Activated T-helper 17 cell treated with anti-CD3 and anti-CD28 coated beads, Interleukin-2, amount 50 U/mL, for 72 hours (primary cell): ENCODE measurements around the gene KIF1C. TPM values are rescaled to one million over a fixed set of nuclear protein-coding genes. Genes with fewer than 3 reads are reported as not detected.
"Not testable (repeated sequence)": the region's sequence is repeated elsewhere in the genome, so short reads cannot be mapped to it uniquely, and the experiment has no call there.

Source experiments
- ATAC-seq: fragments of 150-1000 bp; cut with Tn5 transposase; replicated peaks from 2 replicates; pipeline ENCODE4 v1.10.0; 2021; ENCODE audit warnings: mild to moderate bottlenecking, moderate library complexity
- H3K27ac Mint-ChIP-seq: one replicate; pipeline ENCODE4 v1.8.0; 2022; ENCODE audit warnings: mixed read lengths
- H3K27me3 Mint-ChIP-seq: one replicate; pipeline ENCODE4 v1.8.0; 2022; ENCODE audit warnings: mixed read lengths
- H3K36me3 Mint-ChIP-seq: one replicate; pipeline ENCODE4 v1.8.0; 2022; ENCODE audit warnings: low read depth, mild to moderate bottlenecking, mixed read lengths
- H3K4me1 Mint-ChIP-seq: one replicate; pipeline ENCODE4 v1.8.0; 2022; ENCODE audit warnings: mixed read lengths
- H3K4me3 Mint-ChIP-seq: one replicate; pipeline ENCODE4 v1.8.0; 2022; ENCODE audit warnings: mild to moderate bottlenecking, mixed read lengths
- H3K9me3 Mint-ChIP-seq: one replicate; pipeline ENCODE4 v1.8.0; 2022; ENCODE audit warnings: mixed read lengths
- total RNA-seq, 2 donors: library from RNA; stranded (reverse); gene quantifications; one replicate each; pipeline ENCODE4 v1.2.3, GENCODE V29; 2022

The KIF1C gene
- total RNA-seq, 2 donors from 2014 or later: 47.4 to 54.4 TPM

- Mint-ChIP-seq H3K4me1 (peaks cover 12% of the 10 kb centered on the region), H3K9me3 (no peaks in the 10 kb centered on the region), H3K36me3 (peaks cover 72% of the 10 kb centered on the region), H3K27me3 (no peaks in the 10 kb centered on the region), H3K27ac (no peak overlapping the region), H3K4me3 (no peak overlapping the region)
- no peak for ATAC-seq
Measured at GRCh38 chr17:5002121-5002788, 4.5 kb downstream of the KIF1C start.

- Mint-ChIP-seq H3K27me3 (no peaks in the 10 kb centered on the region), H3K27ac (no peak overlapping the region), H3K9me3 (no peaks in the 10 kb centered on the region), H3K36me3 (peaks cover 83% of the 10 kb centered on the region), H3K4me3 (no peak overlapping the region), H3K4me1 (peaks cover 12% of the 10 kb centered on the region)
- ATAC-seq: no peak
Measured at GRCh38 chr17:5003214-5003867, 5.6 kb downstream of the KIF1C start.

GRCh38 chr17:5011928-5012327, 14.2 kb downstream of the KIF1C start:
- Mint-ChIP-seq H3K27ac (peak overlapping the region; percentile 89), H3K36me3 (peaks cover 82% of the 10 kb centered on the region), H3K4me1 (peaks cover 16% of the 10 kb centered on the region), H3K9me3 (no peaks in the 10 kb centered on the region), H3K4me3 (peak overlapping the region; percentile 56), H3K27me3 (no peaks in the 10 kb centered on the region)
- peak; percentile 99 for ATAC-seq

GRCh38 chr17:5014357-5014756, 16.6 kb downstream of the KIF1C start:
- H3K27me3 Mint-ChIP-seq: no peaks in the 10 kb centered on the region
- peaks cover 20% of the 10 kb centered on the region for H3K4me1 Mint-ChIP-seq
- peaks cover 76% of the 10 kb centered on the region for H3K36me3 Mint-ChIP-seq
- H3K27ac Mint-ChIP-seq: no peak overlapping the region
- no peak for ATAC-seq
- H3K9me3 Mint-ChIP-seq: no peaks in the 10 kb centered on the region
- no peak overlapping the region for H3K4me3 Mint-ChIP-seq

- peak overlapping the region; percentile 20 for H3K27ac Mint-ChIP-seq
- H3K9me3 Mint-ChIP-seq: no peaks in the 10 kb centered on the region
- H3K4me1 Mint-ChIP-seq: peaks cover 7% of the 10 kb centered on the region
Measured at GRCh38 chr17:5019475-5019956, 21.8 kb downstream of the KIF1C start.

GRCh38 chr17:5020502-5021023, 22.8 kb downstream of the KIF1C start:
- H3K9me3 Mint-ChIP-seq: no peaks in the 10 kb centered on the region
- no peaks in the 10 kb centered on the region for H3K27me3 Mint-ChIP-seq
- peaks cover 77% of the 10 kb centered on the region for H3K36me3 Mint-ChIP-seq

More at GRCh38 chr17:5019475-5019956, 21.8 kb downstream of the KIF1C start:
- Mint-ChIP-seq H3K36me3 (peaks cover 83% of the 10 kb centered on the region), H3K27me3 (no peaks in the 10 kb centered on the region), H3K4me3 (no peak overlapping the region)
- ATAC-seq: peak; percentile 89

GRCh38 chr17:5022171-5022711, 24.5 kb downstream of the KIF1C start:
- Mint-ChIP-seq H3K4me1 (peaks cover 7% of the 10 kb centered on the region), H3K4me3 (no peak overlapping the region), H3K36me3 (peaks cover 63% of the 10 kb centered on the region), H3K27ac (no peak overlapping the region), H3K9me3 (no peaks in the 10 kb centered on the region), H3K27me3 (no peaks in the 10 kb centered on the region)
- no peak for ATAC-seq

More at GRCh38 chr17:5020502-5021023, 22.8 kb downstream of the KIF1C start:
- H3K4me1 Mint-ChIP-seq: peaks cover 7% of the 10 kb centered on the region
- ATAC-seq: no peak
- H3K27ac Mint-ChIP-seq: no peak overlapping the region
- H3K4me3 Mint-ChIP-seq: no peak overlapping the region

- Mint-ChIP-seq H3K36me3 (peaks cover 58% of the 10 kb centered on the region), H3K9me3 (no peaks in the 10 kb centered on the region), H3K27me3 (no peaks in the 10 kb centered on the region), H3K4me1 (peaks cover 7% of the 10 kb centered on the region), H3K4me3 (no peak overlapping the region), H3K27ac (peak overlapping the region; percentile 63)
- ATAC-seq: no peak
Measured at GRCh38 chr17:5023588-5024147, 25.9 kb downstream of the KIF1C start.

- no peak for ATAC-seq
- Mint-ChIP-seq H3K4me3 (no peak overlapping the region), H3K4me1 (peaks cover under 1% of the 10 kb centered on the region), H3K36me3 (peaks cover 48% of the 10 kb centered on the region), H3K27me3 (no peaks in the 10 kb centered on the region), H3K27ac (peak overlapping the region; percentile 63), H3K9me3 (no peaks in the 10 kb centered on the region)
Measured at GRCh38 chr17:5024604-5025003, 26.9 kb downstream of the KIF1C start.

- Mint-ChIP-seq H3K4me1 (peaks cover 14% of the 10 kb centered on the region), H3K36me3 (peaks cover 21% of the 10 kb centered on the region), H3K9me3 (no peaks in the 10 kb centered on the region), H3K4me3 (no peak overlapping the region), H3K27me3 (no peaks in the 10 kb centered on the region), H3K27ac (no peak overlapping the region)
- ATAC-seq: no peak
Measured at GRCh38 chr17:5027299-5027698, 29.5 kb downstream of the KIF1C start.

GRCh38 chr17:5027916-5028315, 30.2 kb downstream of the KIF1C start:
- H3K9me3 Mint-ChIP-seq: no peaks in the 10 kb centered on the region
- H3K4me1 Mint-ChIP-seq: peaks cover 14% of the 10 kb centered on the region

GRCh38 chr17:5030168-5030567, 32.4 kb downstream of the KIF1C start:
- not testable (repeated sequence) for H3K27me3 Mint-ChIP-seq, ATAC-seq, H3K9me3 Mint-ChIP-seq, H3K36me3 Mint-ChIP-seq
- H3K27ac Mint-ChIP-seq: peak overlapping the region; percentile 85
- H3K4me1 Mint-ChIP-seq: peaks cover 14% of the 10 kb centered on the region
- peak overlapping the region; percentile 79 for H3K4me3 Mint-ChIP-seq

More at GRCh38 chr17:5027916-5028315, 30.2 kb downstream of the KIF1C start:
- no peak for ATAC-seq
- Mint-ChIP-seq H3K4me3 (no peak overlapping the region), H3K36me3 (peaks cover 16% of the 10 kb centered on the region), H3K27me3 (no peaks in the 10 kb centered on the region), H3K27ac (no peak overlapping the region)

- H3K36me3 Mint-ChIP-seq: no peaks in the 10 kb centered on the region
- peaks cover 14% of the 10 kb centered on the region for H3K4me1 Mint-ChIP-seq
- peak overlapping the region; percentile 85 for H3K27ac Mint-ChIP-seq
- ATAC-seq: peak; percentile 95
- H3K9me3 Mint-ChIP-seq: no peaks in the 10 kb centered on the region
- peak overlapping the region; percentile 79 for H3K4me3 Mint-ChIP-seq
- no peaks in the 10 kb centered on the region for H3K27me3 Mint-ChIP-seq
Measured at GRCh38 chr17:5031365-5032082, 33.8 kb downstream of the KIF1C start.

- no peaks in the 10 kb centered on the region for H3K9me3 Mint-ChIP-seq
- no peak overlapping the region for H3K4me3 Mint-ChIP-seq
- no peak for ATAC-seq
- H3K4me1 Mint-ChIP-seq: peaks cover 14% of the 10 kb centered on the region
- H3K27ac Mint-ChIP-seq: no peak overlapping the region
- no peaks in the 10 kb centered on the region for H3K36me3 Mint-ChIP-seq
- no peaks in the 10 kb centered on the region for H3K27me3 Mint-ChIP-seq
Measured at GRCh38 chr17:5032865-5033264, 35.1 kb downstream of the KIF1C start.
